OCI-LY1 (cell line): ENCODE data around the gene EEF1B2.

ENCODE experiments used
- H2AFZ ChIP-seq: fragments of 200-600 bp; sonication (generic), shearing (Covaris generic); 2 replicates; pipeline ENCODE4 v1.6.0; 2014; ENCODE audit warnings: antibody characterized with exemption, mild to moderate bottlenecking, low read length
- H3F3A ChIP-seq: fragments of 200-600 bp; sonication (generic), shearing (Covaris generic); 2 replicates; pipeline ENCODE4 v1.6.0; 2014; ENCODE audit warnings: mild to moderate bottlenecking, antibody characterized with exemption, low read length, moderate library complexity; ENCODE audit not compliant: insufficient read depth
- H3K27ac ChIP-seq: fragments of 200-600 bp; sonication (generic); 2 replicates; pipeline ENCODE4 v1.5.1; 2014; ENCODE audit warnings: low read length, mixed run types, mild to moderate bottlenecking, low read depth; ENCODE audit not compliant: poor library complexity, severe bottlenecking
- H3K27me3 ChIP-seq: fragments of 200-600 bp; sonication (generic); 2 replicates; pipeline ENCODE4 v1.6.0; 2014; ENCODE audit warnings: antibody characterized with exemption, mild to moderate bottlenecking, low read length, moderate library complexity; ENCODE audit not compliant: insufficient read depth
- H3K36me3 ChIP-seq: fragments of 200-600 bp; sonication (generic); 2 replicates; pipeline ENCODE4 v1.6.1; 2014; ENCODE audit warnings: mild to moderate bottlenecking, antibody characterized with exemption, low read length, moderate library complexity, mixed read lengths; ENCODE audit not compliant: insufficient read depth
- H3K4me1 ChIP-seq: fragments of 200-600 bp; sonication (generic); 2 replicates; pipeline ENCODE4 v1.5.1; 2014; ENCODE audit warnings: mild to moderate bottlenecking, low read length, moderate library complexity; ENCODE audit not compliant: insufficient read depth, severe bottlenecking
- H3K4me2 ChIP-seq: fragments of 200-600 bp; sonication (generic), shearing (Covaris generic); 2 replicates; pipeline ENCODE4 v1.6.1; 2014; ENCODE audit warnings: low read length
- H3K4me3 ChIP-seq: fragments of 200-600 bp; sonication (generic); 2 replicates; pipeline ENCODE4 v1.5.1; 2014; ENCODE audit warnings: low read length, low read depth, mild to moderate bottlenecking, mixed read lengths; ENCODE audit not compliant: poor library complexity, severe bottlenecking
- H3K79me2 ChIP-seq: fragments of 200-600 bp; shearing (Covaris generic); 2 replicates; pipeline ENCODE4 v1.6.1; 2016; ENCODE audit warnings: mixed run types, low read length, mixed read lengths; ENCODE audit not compliant: insufficient read depth
- H3K9ac ChIP-seq: fragments of 200-600 bp; sonication (generic), shearing (Covaris generic); 2 replicates; pipeline ENCODE4 v1.6.1; 2014; ENCODE audit warnings: mild to moderate bottlenecking, low read length, mixed read lengths
- H3K9me2 ChIP-seq: fragments of 200-600 bp; sonication (generic), shearing (Covaris generic); 2 replicates; pipeline ENCODE4 v1.6.1; 2014; ENCODE audit warnings: low read depth, mild to moderate bottlenecking, low read length, mixed read lengths
- H3K9me3 ChIP-seq: fragments of 200-600 bp; shearing (Covaris generic); 2 replicates; pipeline ENCODE4 v1.6.1; 2014; ENCODE audit warnings: low read length, mixed read lengths
- H4K20me1 ChIP-seq: fragments of 200-600 bp; sonication (generic), shearing (Covaris generic); 2 replicates; pipeline ENCODE4 v1.6.0; 2016; ENCODE audit warnings: mild to moderate bottlenecking, low read length; ENCODE audit not compliant: insufficient read depth
- EZH2 ChIP-seq: fragments of 200-600 bp; sonication (generic), shearing (Covaris generic); IDR thresholded peaks from 2 replicates; pipeline ENCODE4 v1.8.0; 2017; ENCODE audit warnings: borderline replicate concordance, mixed run types, mild to moderate bottlenecking, antibody characterized with exemption, low read length, moderate library complexity, mixed read lengths
- TF ChIP-seq, protein P1 (sequence below): fragments of 200-600 bp; sonication (generic), shearing (Covaris generic); IDR thresholded peaks from 2 replicates; pipeline ENCODE4 v1.5.1; 2017; ENCODE audit warnings: mild to moderate bottlenecking, antibody characterized with exemption, low read length, moderate library complexity, mixed read lengths

EEF1B2 gene

DNA sequence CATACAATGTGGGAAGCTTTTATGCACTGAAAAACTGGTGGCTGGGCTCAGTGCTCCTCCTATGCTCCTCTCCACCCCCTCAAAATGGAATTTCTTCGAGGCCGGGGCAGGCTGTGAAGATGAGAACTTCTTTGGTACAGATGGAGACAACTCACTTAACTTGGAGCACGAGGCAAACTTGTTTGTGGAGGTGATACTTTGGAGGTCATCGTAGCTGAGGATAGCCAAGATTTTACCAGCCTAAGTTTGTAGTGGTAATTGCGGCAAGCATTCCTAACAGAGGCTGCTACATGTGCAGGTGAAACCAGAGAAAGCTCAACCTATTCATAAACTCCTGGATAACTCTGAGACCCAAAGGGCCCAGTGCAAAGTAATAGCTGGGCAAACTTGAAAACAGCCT is 14.0 kb upstream of the EEF1B2 start:
- TF ChIP-seq EZH2 = no peak
- TF ChIP-seq, protein P1, sequence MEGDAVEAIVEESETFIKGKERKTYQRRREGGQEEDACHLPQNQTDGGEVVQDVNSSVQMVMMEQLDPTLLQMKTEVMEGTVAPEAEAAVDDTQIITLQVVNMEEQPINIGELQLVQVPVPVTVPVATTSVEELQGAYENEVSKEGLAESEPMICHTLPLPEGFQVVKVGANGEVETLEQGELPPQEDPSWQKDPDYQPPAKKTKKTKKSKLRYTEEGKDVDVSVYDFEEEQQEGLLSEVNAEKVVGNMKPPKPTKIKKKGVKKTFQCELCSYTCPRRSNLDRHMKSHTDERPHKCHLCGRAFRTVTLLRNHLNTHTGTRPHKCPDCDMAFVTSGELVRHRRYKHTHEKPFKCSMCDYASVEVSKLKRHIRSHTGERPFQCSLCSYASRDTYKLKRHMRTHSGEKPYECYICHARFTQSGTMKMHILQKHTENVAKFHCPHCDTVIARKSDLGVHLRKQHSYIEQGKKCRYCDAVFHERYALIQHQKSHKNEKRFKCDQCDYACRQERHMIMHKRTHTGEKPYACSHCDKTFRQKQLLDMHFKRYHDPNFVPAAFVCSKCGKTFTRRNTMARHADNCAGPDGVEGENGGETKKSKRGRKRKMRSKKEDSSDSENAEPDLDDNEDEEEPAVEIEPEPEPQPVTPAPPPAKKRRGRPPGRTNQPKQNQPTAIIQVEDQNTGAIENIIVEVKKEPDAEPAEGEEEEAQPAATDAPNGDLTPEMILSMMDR = no peak
- Histone ChIP-seq H3K9me2 (no peaks in the 10 kb centered on the region), H3K79me2 (0 out of 2 replicates have a peak, but pooled peaks cover 3% of the 10 kb centered on the region), H3K4me1 (no peaks in the 10 kb centered on the region), H4K20me1 (no peaks in the 10 kb centered on the region), H3K9ac (no peak overlapping the region), H3K27me3 (no peaks in the 10 kb centered on the region), H3K9me3 (no peaks in the 10 kb centered on the region), H3K36me3 (peaks cover 92% of the 10 kb centered on the region), H3K27ac (no peak overlapping the region), H3F3A (no peaks in the 10 kb centered on the region), H3K4me3 (no peak overlapping the region), H3K4me2 (no peak overlapping the region), H2AFZ (no peak overlapping the region)

DNA sequence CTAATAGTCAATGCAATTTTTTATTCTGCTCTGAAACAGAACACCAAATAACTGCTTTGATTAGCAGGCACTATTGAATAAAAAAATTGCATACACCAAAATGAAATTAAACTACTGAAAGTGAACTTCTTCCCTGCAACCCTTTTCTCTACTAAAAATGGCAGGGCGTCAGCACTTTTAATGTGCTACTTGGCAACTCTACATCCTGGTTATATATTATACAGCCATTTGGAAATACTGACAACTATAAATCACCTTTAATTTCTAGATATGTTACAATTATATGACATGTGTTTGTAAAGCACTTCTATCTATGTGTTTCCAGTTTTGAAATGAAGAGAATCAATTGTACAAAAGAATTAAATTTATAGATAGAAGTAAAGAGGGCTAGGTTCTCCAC is 10.4 kb upstream of the EEF1B2 start:
- Histone ChIP-seq H3K27ac (no peak overlapping the region), H3K4me3 (no peak overlapping the region), H3K4me2 (no peak overlapping the region), H3F3A (no peaks in the 10 kb centered on the region; the same call in 1 of the 2 replicates), H2AFZ (no peak overlapping the region), H3K79me2 (peaks cover 21% of the 10 kb centered on the region), H3K4me1 (peaks cover 6% of the 10 kb centered on the region), H3K9me3 (no peaks in the 10 kb centered on the region), H3K9ac (no peak overlapping the region), H3K9me2 (no peaks in the 10 kb centered on the region), H3K36me3 (peaks cover 84% of the 10 kb centered on the region), H4K20me1 (no peaks in the 10 kb centered on the region), H3K27me3 (no peaks in the 10 kb centered on the region)
- no peak for TF ChIP-seq EZH2
- TF ChIP-seq, protein P1 = no peak

DNA sequence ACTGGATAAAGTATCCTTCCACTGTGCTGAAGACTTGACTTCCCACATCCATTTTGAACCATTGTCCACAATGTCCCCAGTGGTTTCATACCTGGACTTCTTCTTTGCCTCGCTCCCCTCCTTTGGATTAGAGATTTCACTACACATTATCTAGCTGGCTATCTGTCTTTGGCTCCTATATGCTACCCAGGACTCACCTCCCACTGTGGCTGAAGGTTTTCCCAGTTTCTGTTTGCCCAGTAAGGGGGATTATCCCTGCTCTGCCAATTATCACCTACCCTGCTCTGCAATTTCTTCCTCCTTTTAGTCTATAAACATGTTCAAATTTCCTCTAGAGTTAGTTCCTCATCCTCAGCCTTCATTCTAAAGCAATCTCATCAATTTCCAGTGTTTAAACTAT is 9.5 kb upstream of the EEF1B2 start:
- TF ChIP-seq, protein P1 = no peak
- no peak overlapping the region for H3K4me2 ChIP-seq

More for the DNA sequence above, 9.5 kb upstream of the EEF1B2 start:
- no peak overlapping the region for H3K4me3 ChIP-seq
- H3F3A ChIP-seq = no peaks in the 10 kb centered on the region; the same call in 1 of the 2 replicates
- no peak overlapping the region for H3K27ac ChIP-seq
- H3K4me1 ChIP-seq = peaks cover 6% of the 10 kb centered on the region
- H3K9ac ChIP-seq = no peak overlapping the region
- H3K36me3 ChIP-seq = peaks cover 77% of the 10 kb centered on the region
- no peaks in the 10 kb centered on the region for H3K9me3 ChIP-seq
- H3K27me3 ChIP-seq = no peaks in the 10 kb centered on the region
- H3K79me2 ChIP-seq = peaks cover 22% of the 10 kb centered on the region
- no peak overlapping the region for H2AFZ ChIP-seq
- H4K20me1 ChIP-seq = no peaks in the 10 kb centered on the region
- H3K9me2 ChIP-seq = no peaks in the 10 kb centered on the region
